ENCODE results near the gene ZNF469. TPM values are rescaled to one million over a fixed set of nuclear protein-coding genes. Genes with fewer than 3 reads are reported as not detected.

Gene ZNF469
- total RNA-seq, 1 experiment from 2014 or later: 0.09 TPM

GRCh38 chr16:88432174-88432573, 49.4 kb downstream of the ZNF469 start:
- POLR2A ChIA-PET (ENCODE audit: low non-redundant PET): interaction anchor here (0.6 kb wide), 1 partner anchor 307 kb away, joined by 3 read pairs; no protein-coding TSS in a partner anchor

More at GRCh38 chr16:88432174-88432573, 49.4 kb downstream of the ZNF469 start:
- no peak overlapping the region for H3K27ac ChIP-seq (ENCODE audit: low read depth, low read length, poor library complexity, severe bottlenecking)
- no peak overlapping the region for H3K4me3 ChIP-seq (ENCODE audit: low read depth, low read length, poor library complexity, severe bottlenecking)
- no peak for DNase-seq (ENCODE audit: low spot score)
- CTCF ChIA-PET: no interaction called here
- intact Hi-C loops (cut with micrococcal nuclease; ENCODE audit: unreplicated experiment): loop anchor here (10.0 kb wide), 1 partner anchor 477 kb away; the partner anchor contains the start of gene BANP
- H3K36me3 ChIP-seq (ENCODE audit: insufficient read depth, low read length, poor library complexity, severe bottlenecking): no peaks in the 10 kb centered on the region
- no peak for TF ChIP-seq EZH2 (IDR thresholded peaks at IDR 0.05; ENCODE audit: borderline replicate concordance, low read depth, low read length, poor library complexity, severe bottlenecking)
- TF ChIP-seq, protein P1, sequence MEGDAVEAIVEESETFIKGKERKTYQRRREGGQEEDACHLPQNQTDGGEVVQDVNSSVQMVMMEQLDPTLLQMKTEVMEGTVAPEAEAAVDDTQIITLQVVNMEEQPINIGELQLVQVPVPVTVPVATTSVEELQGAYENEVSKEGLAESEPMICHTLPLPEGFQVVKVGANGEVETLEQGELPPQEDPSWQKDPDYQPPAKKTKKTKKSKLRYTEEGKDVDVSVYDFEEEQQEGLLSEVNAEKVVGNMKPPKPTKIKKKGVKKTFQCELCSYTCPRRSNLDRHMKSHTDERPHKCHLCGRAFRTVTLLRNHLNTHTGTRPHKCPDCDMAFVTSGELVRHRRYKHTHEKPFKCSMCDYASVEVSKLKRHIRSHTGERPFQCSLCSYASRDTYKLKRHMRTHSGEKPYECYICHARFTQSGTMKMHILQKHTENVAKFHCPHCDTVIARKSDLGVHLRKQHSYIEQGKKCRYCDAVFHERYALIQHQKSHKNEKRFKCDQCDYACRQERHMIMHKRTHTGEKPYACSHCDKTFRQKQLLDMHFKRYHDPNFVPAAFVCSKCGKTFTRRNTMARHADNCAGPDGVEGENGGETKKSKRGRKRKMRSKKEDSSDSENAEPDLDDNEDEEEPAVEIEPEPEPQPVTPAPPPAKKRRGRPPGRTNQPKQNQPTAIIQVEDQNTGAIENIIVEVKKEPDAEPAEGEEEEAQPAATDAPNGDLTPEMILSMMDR (conservative IDR thresholded peaks at IDR 0.05; ENCODE audit: low read depth, low read length): no peak
- no peaks in the 10 kb centered on the region for H3K9me3 ChIP-seq (ENCODE audit: low read depth, low read length, poor library complexity, severe bottlenecking)
- no peaks in the 10 kb centered on the region for H3K4me1 ChIP-seq (ENCODE audit: insufficient read depth, low read length, poor library complexity, severe bottlenecking)
- no TSS peak for BruUV-seq (replicated peaks)
- H3K27me3 ChIP-seq (replicated peaks; ENCODE audit: insufficient read depth, low read depth, low read length, poor library complexity): peaks cover 36% of the 10 kb centered on the region

Other genes starting within 250 kb of the ZNF469 start
- gene ZFPM1, start 70.3 kb downstream of the ZNF469 start, total RNA-seq (2021): 5.6 and 6.7 TPM in 2 replicates
- gene ZC3H18, start 187.4 kb downstream of the ZNF469 start, total RNA-seq (2021): 75.9 and 83.4 TPM in 2 replicates

Data from A673 (cell line).